Endodermal cell (in vitro differentiated cells): Measurements from ENCODE around the gene ABHD14A. TPM values are rescaled to one million over a fixed set of nuclear protein-coding genes. Genes with fewer than 3 reads are reported as not detected.

Source experiments
- DNase-seq: peaks from one replicate; pipeline ENCODE4 v3.0.0-alpha.2; 2017
- H3K27ac ChIP-seq: 2 replicates; pipeline ENCODE4 v1.5.1; 2013; ENCODE audit warnings: mild to moderate bottlenecking, low read depth, low read length, moderate library complexity
- H3K27me3 ChIP-seq: 2 replicates; pipeline ENCODE4 v1.6.1; 2013; ENCODE audit warnings: mild to moderate bottlenecking, low read length, moderate library complexity; ENCODE audit not compliant: insufficient read depth, control insufficient read depth, poor library complexity, severe bottlenecking
- H3K36me3 ChIP-seq: 2 replicates; pipeline ENCODE4 v1.7.0; 2013; ENCODE audit warnings: mild to moderate bottlenecking, low read length, moderate library complexity; ENCODE audit not compliant: control insufficient read depth, insufficient read depth
- H3K4me1 ChIP-seq: one replicate; pipeline ENCODE4 v1.7.0; 2013; ENCODE audit warnings: low read length; ENCODE audit not compliant: control insufficient read depth, insufficient read depth
- H3K4me3 ChIP-seq: 2 replicates; pipeline ENCODE4 v1.5.1; 2013; ENCODE audit warnings: mild to moderate bottlenecking, low read length, moderate library complexity
- H3K9ac ChIP-seq: 2 replicates; pipeline ENCODE4 v1.6.1; 2013; ENCODE audit warnings: mild to moderate bottlenecking, low read length, moderate library complexity; ENCODE audit not compliant: poor library complexity, severe bottlenecking; ENCODE audit errors: extremely low read depth
- H3K9me3 ChIP-seq: 2 replicates; pipeline ENCODE4 v1.6.1; 2013; ENCODE audit warnings: mild to moderate bottlenecking, low read length, moderate library complexity; ENCODE audit not compliant: control insufficient read depth
- H3K27ac Mint-ChIP-seq: 2 replicates; pipeline ENCODE4 v1.8.0; 2020; ENCODE audit warnings: mixed read lengths
- H3K27me3 Mint-ChIP-seq: 2 replicates; pipeline ENCODE4 v1.8.0; 2021; ENCODE audit warnings: mild to moderate bottlenecking, mixed read lengths; ENCODE audit not compliant: insufficient read depth
- H3K36me3 Mint-ChIP-seq: 2 replicates; pipeline ENCODE4 v1.8.0; 2020; ENCODE audit warnings: low read depth, mixed read lengths
- H3K4me1 Mint-ChIP-seq: 2 replicates; pipeline ENCODE4 v1.8.0; 2020; ENCODE audit warnings: mixed read lengths
- H3K4me3 Mint-ChIP-seq: 2 replicates; pipeline ENCODE4 v1.8.0; 2020; ENCODE audit warnings: mild to moderate bottlenecking, moderate library complexity, mixed read lengths
- H3K9me3 Mint-ChIP-seq: 2 replicates; pipeline ENCODE4 v1.8.0; 2020; ENCODE audit warnings: mild to moderate bottlenecking, mixed read lengths
- CTCF ChIP-seq: fragments of 200-600 bp; sonication (generic); conservative IDR thresholded peaks from 2 replicates; pipeline ENCODE4 v1.5.0; 2021; ENCODE audit warnings: antibody characterized with exemption, mild to moderate bottlenecking
- WGBS, 2 experiments: methylation state at CpG; one replicate each; pipeline versions ENCODE4 v1.1.5 to v1.1.7; 2013; ENCODE audit warnings: missing lambda C conversion rate in 2 of 2, mixed read lengths in 1 of 2; ENCODE audit not compliant: insufficient coverage in 1 of 2, insufficient read length in 1 of 2; 5-methylcytosine and 5-hydroxymethylcytosine counted together
- total RNA-seq, 2 donors: library from RNA; stranded (reverse); fragmentation: NEBNext Ultra II Directional in 1 of 2; extraction: Animal tissue kit (Norgen Biotek cat#: 25700) in 1 of 2; gene quantifications; 2 replicates in 1 of 2; 3 replicates in 1 of 2; pipeline ENCODE4 v1.2.1, GENCODE V29; 2021

The ABHD14A gene
- total RNA-seq, 2 donors from 2014 or later, result 9.6 to 10.1 TPM

GRCh38 chr3:51940648-51941462, 34.0 kb upstream of the ABHD14A start:
- peaks cover 2% of the 10 kb centered on the region for H3K27me3 Mint-ChIP-seq
- H3K9me3 ChIP-seq, result no peaks in the 10 kb centered on the region
- peaks cover 42% of the 10 kb centered on the region for H3K36me3 Mint-ChIP-seq
- TF ChIP-seq CTCF, result no peak
- 30% methylated on average over 12 to 13 of the region's 13 CpGs for whole genome bisulfite sequencing, 2 experiments
- peak overlapping the region; percentile 73 for H3K27ac Mint-ChIP-seq
- no peak overlapping the region for H3K27ac ChIP-seq
- H3K9me3 Mint-ChIP-seq, result no peaks in the 10 kb centered on the region
- H3K27me3 ChIP-seq, result no peaks in the 10 kb centered on the region
- peak overlapping the region; percentile 68 for H3K9ac ChIP-seq
- peaks cover 33% of the 10 kb centered on the region for H3K4me1 Mint-ChIP-seq
- peak overlapping the region; percentile 84 for H3K4me3 Mint-ChIP-seq
- H3K36me3 ChIP-seq, result peaks cover 38% of the 10 kb centered on the region
- peaks cover 6% of the 10 kb centered on the region for H3K4me1 ChIP-seq
- DNase-seq, result no peak
- peak overlapping the region; percentile 99 for H3K4me3 ChIP-seq

GRCh38 chr3:51941463-51941797, 33.4 kb upstream of the ABHD14A start:
- H3K27ac Mint-ChIP-seq, result peak overlapping the region; percentile 73
- H3K36me3 Mint-ChIP-seq, result peaks cover 38% of the 10 kb centered on the region

More at GRCh38 chr3:51941463-51941797, 33.4 kb upstream of the ABHD14A start:
- peaks cover 2% of the 10 kb centered on the region for H3K27me3 Mint-ChIP-seq
- WGBS, 2 experiments, result 0 to 6% methylated on average over 7 to 20 of the region's 20 CpGs
- DNase-seq, result no peak
- no peaks in the 10 kb centered on the region for H3K9me3 Mint-ChIP-seq
- H3K4me3 Mint-ChIP-seq, result peak overlapping the region; percentile 84
- Histone ChIP-seq H3K27me3 (no peaks in the 10 kb centered on the region), H3K4me3 (peak overlapping the region; percentile 99), H3K9ac (peak overlapping the region; percentile 68), H3K9me3 (no peaks in the 10 kb centered on the region), H3K4me1 (peaks cover 6% of the 10 kb centered on the region), H3K27ac (peak overlapping the region; percentile 55), H3K36me3 (peaks cover 32% of the 10 kb centered on the region)
- H3K4me1 Mint-ChIP-seq, result peaks cover 33% of the 10 kb centered on the region
- TF ChIP-seq CTCF, result no peak
